Mesothelial cell of epicardium (in vitro differentiated cells): ENCODE measurements around the gene OR14I1. TPM values are rescaled to one million over a fixed set of nuclear protein-coding genes. Genes with fewer than 3 reads are reported as not detected.
"Not testable (repeated sequence)": the region's sequence is repeated elsewhere in the genome, so short reads cannot be mapped to it uniquely, and the experiment has no call there.

Experiments used
- DNase-seq, 2 experiments: peaks; one replicate each; pipeline ENCODE4 v3.0.0; 2021; ENCODE audit warnings: low spot score in 2 of 2; ENCODE audit not compliant: unreplicated experiment in 2 of 2
- H3K27ac Mint-ChIP-seq: 2 replicates; pipeline ENCODE4 v1.8.0; 2021; ENCODE audit warnings: mixed read lengths
- H3K27me3 Mint-ChIP-seq: 2 replicates; pipeline ENCODE4 v1.8.0; 2021; ENCODE audit warnings: low read depth, mixed read lengths
- H3K36me3 Mint-ChIP-seq: 2 replicates; pipeline ENCODE4 v1.8.0; 2021; ENCODE audit warnings: mixed read lengths
- H3K4me1 Mint-ChIP-seq: 2 replicates; pipeline ENCODE4 v1.8.0; 2021; ENCODE audit warnings: mixed read lengths
- H3K4me3 Mint-ChIP-seq: 2 replicates; pipeline ENCODE4 v1.8.0; 2021; ENCODE audit warnings: mild to moderate bottlenecking, moderate library complexity, mixed read lengths
- H3K9me3 Mint-ChIP-seq: 2 replicates; pipeline ENCODE4 v1.8.0; 2021; ENCODE audit warnings: mixed read lengths
- total RNA-seq: library from RNA; stranded (reverse); gene quantifications from 3 replicates; pipeline ENCODE4 v1.2.1, GENCODE V29; 2021
- TF ChIP-seq, protein P1 (sequence below): fragments of 200-600 bp; sonication (generic); IDR thresholded peaks from one replicate; pipeline ENCODE4 v1.5.0; 2021; ENCODE audit warnings: antibody characterized with exemption; ENCODE audit not compliant: unreplicated experiment

The OR14I1 gene
- total RNA-seq, 1 donor from 2014 or later = not detected

DNA sequence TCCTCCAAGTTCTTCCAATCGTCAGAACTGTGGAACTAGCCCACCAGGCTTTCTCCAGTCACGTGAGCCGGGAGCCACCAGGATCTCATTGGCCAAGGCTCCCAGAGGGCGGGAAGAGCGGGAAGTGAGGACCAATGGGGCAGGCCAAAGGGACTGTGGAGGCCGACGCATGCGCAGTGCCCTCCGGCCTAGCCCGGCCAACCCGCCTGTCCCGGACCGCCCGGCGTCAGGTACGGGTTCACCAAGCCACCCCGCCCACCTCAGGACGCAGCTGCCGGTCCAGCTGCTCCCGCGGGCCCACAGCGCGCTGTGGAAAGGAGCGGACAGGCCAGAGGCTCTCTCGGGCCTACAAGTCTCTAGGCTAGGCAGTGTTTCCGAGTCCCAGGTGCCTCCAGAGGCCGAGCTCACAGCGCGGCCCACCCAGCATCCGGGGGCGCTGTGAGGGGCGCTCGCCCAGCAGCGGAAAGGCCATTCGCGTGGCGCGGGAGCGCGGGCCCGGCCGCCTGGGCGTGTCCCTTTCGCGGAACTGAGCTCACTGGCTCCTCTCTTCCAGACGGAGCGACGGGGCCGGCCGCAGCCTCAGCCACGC is 10.9 kb downstream of the OR14I1 start:
- Mint-ChIP-seq H3K27me3 (no peaks in the 10 kb centered on the region), H3K4me3 (no peak overlapping the region), H3K36me3 (no peaks in the 10 kb centered on the region), H3K9me3 (peaks cover 77% of the 10 kb centered on the region), H3K27ac (no peak overlapping the region), H3K4me1 (no peaks in the 10 kb centered on the region)
- DNase-seq = no peak
- TF ChIP-seq, protein P1, sequence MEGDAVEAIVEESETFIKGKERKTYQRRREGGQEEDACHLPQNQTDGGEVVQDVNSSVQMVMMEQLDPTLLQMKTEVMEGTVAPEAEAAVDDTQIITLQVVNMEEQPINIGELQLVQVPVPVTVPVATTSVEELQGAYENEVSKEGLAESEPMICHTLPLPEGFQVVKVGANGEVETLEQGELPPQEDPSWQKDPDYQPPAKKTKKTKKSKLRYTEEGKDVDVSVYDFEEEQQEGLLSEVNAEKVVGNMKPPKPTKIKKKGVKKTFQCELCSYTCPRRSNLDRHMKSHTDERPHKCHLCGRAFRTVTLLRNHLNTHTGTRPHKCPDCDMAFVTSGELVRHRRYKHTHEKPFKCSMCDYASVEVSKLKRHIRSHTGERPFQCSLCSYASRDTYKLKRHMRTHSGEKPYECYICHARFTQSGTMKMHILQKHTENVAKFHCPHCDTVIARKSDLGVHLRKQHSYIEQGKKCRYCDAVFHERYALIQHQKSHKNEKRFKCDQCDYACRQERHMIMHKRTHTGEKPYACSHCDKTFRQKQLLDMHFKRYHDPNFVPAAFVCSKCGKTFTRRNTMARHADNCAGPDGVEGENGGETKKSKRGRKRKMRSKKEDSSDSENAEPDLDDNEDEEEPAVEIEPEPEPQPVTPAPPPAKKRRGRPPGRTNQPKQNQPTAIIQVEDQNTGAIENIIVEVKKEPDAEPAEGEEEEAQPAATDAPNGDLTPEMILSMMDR = no peak

DNA sequence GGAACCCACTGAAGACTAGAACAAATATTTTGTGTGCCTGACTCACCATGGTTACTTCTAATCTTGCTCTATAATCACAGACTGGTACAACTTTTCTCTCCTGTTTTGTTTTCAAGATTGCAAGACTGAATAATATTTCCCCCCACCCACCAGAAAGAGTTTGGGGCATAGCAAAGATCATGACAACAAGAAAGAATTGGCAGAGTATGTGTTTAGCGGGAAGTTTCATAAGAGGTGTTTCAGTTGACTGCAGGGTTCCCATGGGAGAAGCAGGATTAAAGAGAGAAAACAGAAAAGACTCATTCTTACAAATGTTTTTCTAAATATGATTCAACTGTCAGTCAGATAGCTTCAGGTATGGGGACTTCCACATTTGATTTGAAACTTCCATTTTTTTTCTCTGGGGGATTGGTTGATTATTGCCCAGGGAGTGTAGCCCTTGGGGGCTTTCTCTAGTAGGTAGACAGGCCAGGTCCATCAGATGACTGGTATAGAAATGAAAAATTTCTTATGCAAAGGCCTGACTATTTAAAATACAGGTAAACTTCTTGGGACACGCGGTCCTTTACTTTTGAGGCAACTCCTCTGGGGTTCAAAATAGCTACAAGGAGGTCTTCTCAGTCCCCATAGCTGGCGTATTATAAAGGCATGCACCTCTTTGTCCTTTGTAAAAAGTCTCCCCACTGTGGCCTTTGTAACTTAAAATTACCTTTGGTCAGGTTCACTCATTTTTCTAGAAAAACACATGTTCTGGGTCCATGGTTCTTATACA is 13.9 kb downstream of the OR14I1 start:
- Mint-ChIP-seq H3K4me1 (no peaks in the 10 kb centered on the region), H3K36me3 (no peaks in the 10 kb centered on the region), H3K27ac (no peak overlapping the region), H3K9me3 (peaks cover 78% of the 10 kb centered on the region), H3K27me3 (no peaks in the 10 kb centered on the region), H3K4me3 (no peak overlapping the region)
- TF ChIP-seq, protein P1 = no peak
- no peak for DNase-seq

DNA sequence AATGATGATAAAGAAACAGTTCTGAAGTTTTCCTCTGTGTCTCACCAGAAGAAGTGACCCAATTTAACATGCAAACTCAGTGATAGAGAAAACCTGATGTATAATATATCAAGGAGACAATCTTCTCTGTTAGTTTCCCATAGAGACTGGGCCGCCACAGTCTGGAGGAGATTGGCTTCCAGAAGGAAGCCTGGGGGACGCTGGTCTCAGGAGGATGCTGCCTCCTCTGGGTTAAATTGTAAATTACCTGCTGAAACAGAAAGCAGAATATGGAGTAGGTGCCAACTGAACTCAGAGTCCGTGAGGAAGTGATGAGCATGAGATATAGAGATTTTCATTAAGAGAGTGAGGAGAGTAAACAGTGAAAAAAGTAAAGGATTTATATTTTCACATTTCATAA is 15.8 kb downstream of the OR14I1 start:
- no peaks in the 10 kb centered on the region for H3K4me1 Mint-ChIP-seq
- H3K27me3 Mint-ChIP-seq = no peaks in the 10 kb centered on the region
- TF ChIP-seq, protein P1 = no peak
- peaks cover 76% of the 10 kb centered on the region for H3K9me3 Mint-ChIP-seq
- DNase-seq = no peak
- no peak overlapping the region for H3K4me3 Mint-ChIP-seq
- no peaks in the 10 kb centered on the region for H3K36me3 Mint-ChIP-seq
- H3K27ac Mint-ChIP-seq = no peak overlapping the region

DNA sequence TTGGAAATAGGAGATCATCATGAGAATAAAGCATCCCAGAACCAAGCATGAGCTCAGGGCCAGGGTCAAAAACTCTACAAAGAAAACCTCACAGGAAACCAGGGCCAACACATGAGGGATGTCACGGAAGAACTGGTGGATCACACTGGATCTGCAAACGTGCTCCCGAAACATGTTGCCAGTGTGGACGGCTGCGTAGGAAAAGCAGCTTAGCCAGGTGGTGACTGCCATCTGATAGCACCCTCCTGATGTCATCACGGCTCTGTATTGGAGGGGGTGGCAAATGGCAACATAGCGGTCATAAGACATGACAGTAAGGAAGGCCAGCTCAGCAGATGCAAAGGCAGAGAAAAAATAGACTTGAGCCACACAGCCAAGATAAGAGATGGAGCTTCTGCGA is 20.9 kb downstream of the OR14I1 start:
- no peak for DNase-seq
- Mint-ChIP-seq H3K4me3 (no peak overlapping the region), H3K9me3 (peaks cover 61% of the 10 kb centered on the region), H3K27ac (no peak overlapping the region), H3K27me3 (no peaks in the 10 kb centered on the region), H3K36me3 (peaks cover 2% of the 10 kb centered on the region), H3K4me1 (no peaks in the 10 kb centered on the region)
- TF ChIP-seq, protein P1 = no peak

DNA sequence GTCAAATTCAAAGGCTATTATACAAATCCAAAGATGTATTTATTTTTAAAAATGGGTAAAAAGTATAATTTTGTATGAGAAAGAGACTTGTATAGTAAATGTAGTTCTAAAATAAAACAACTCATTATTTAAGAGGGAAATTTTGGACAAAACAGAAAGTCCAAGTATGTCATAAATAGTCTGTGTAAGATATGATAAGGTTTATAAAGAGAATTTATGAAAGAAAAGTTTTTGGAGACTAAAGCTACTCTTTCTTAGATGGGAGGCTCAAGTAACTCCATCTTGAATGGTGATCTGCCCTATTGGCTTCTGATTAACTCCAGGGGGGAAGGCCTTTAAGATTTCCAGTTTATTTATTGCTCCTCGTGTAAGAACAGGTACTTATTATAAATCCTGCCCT is 32.6 kb downstream of the OR14I1 start:
- TF ChIP-seq, protein P1 = no peak
- Mint-ChIP-seq H3K4me1 (no peaks in the 10 kb centered on the region), H3K27ac (no peak overlapping the region), H3K27me3 (no peaks in the 10 kb centered on the region), H3K36me3 (no peaks in the 10 kb centered on the region), H3K4me3 (no peak overlapping the region), H3K9me3 (peaks cover 54% of the 10 kb centered on the region)
- DNase-seq = no peak

DNA sequence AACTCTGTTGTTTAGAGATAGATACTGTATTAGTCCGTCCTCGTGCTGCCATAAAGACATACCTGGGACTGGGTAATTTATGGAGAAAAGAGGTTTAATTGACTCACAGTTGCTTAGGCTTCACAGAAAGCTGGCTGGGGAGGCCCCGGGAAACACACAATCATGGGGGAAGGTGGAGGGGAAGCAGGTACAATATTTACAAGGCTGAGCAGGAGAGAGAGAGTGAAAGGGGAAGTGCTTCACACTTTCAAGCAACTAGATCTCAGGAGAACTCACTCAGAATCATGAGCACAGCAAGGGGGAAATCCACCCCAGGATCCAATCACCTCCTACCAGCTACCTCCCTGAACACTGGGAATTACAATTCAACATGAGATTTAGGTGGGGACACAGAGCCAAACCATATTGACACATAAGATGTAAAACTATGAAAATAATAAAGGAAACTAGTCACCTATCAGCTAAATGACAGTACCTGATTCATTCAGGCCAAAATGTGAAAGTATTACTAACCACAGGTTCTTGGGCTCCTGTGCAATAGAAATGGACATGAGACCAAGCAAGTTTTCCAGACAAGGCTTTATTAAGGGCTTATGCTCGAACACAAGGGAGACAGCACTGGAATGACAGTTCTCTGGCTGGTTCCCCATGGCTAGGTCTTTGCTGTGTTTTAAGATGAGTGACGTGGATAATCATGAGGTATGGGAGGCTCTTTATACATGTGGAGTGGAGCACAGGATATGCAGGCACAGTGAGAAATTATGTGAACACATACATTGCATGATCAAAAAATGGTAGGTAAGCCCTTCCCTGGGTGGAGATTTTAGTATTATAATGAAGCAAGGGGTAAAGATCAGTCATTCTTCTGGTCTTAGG is 38.9 kb downstream of the OR14I1 start:
- not testable (repeated sequence) for DNase-seq, H3K27ac Mint-ChIP-seq, H3K4me3 Mint-ChIP-seq, H3K36me3 Mint-ChIP-seq, H3K4me1 Mint-ChIP-seq, H3K27me3 Mint-ChIP-seq
- H3K9me3 Mint-ChIP-seq = peaks cover 74% of the 10 kb centered on the region

DNA sequence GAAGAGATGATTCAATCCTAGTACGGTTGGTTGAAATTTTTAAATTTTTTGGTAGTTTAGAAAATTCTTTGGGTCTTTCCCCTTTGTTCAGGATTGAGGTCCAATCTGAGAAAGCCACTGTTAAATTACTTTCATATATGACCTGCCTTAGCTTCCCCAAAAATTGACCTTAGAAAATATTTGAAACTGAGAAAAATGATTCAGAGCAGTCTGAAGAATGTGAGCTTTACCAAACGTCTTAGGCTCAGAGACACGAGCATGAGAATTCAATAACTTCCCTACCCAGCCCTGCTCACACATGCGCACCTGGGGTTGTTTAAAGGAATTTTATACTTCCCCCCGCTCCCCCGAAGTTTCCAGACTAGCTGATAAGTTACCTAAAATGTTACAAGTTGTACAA is 45.8 kb downstream of the OR14I1 start:
- H3K27me3 Mint-ChIP-seq, DNase-seq, H3K36me3 Mint-ChIP-seq, H3K4me1 Mint-ChIP-seq, H3K27ac Mint-ChIP-seq, H3K4me3 Mint-ChIP-seq: not testable (repeated sequence)
- H3K9me3 Mint-ChIP-seq = peaks cover 37% of the 10 kb centered on the region

DNA sequence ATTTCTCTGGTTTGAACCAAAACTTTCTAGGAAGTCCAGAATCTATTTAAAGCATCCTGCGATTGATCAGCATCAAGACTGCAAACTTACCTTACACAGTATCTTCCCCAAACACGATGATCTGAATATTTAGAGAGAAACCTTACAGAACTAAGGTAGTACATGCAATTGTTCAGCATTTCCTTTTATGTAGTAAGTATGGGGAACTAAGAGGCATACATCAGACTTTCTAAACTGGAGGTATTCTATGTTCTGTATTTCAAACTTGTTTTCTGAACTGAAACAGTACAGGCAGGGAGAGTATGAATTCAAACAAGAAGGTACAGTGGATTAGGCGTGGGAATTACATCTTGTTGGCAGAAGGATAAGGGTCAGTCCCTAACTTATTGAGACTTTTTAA is 47.2 kb downstream of the OR14I1 start, which contains the start of gene OR2T27:
TSS of gene OR2T27 (minus strand) at position 175 of the 400 bp plus-strand sequence. CDS start 4,644 bp downstream, outside the sequence.
- not testable (repeated sequence) for DNase-seq, H3K4me1 Mint-ChIP-seq, H3K27ac Mint-ChIP-seq, H3K36me3 Mint-ChIP-seq, H3K27me3 Mint-ChIP-seq, H3K4me3 Mint-ChIP-seq
- peaks cover 25% of the 10 kb centered on the region for H3K9me3 Mint-ChIP-seq
